Right lobe of liver (tissue), 4 donors: ENCODE results near the gene ERC1.

Source experiments
- POLR2A ChIP-seq: fragments of 450-650 bp; IDR thresholded peaks from one replicate; pipeline ENCODE4 v1.6.1; 2017; ENCODE audit warnings: antibody characterized with exemption, mild to moderate bottlenecking
- TF ChIP-seq, protein P1 (sequence below), 4 donors: fragments of 200-600 bp in 3 of 4; fragments of 450-650 bp in 1 of 4; IDR thresholded peaks; one replicate each; pipeline versions ENCODE4 v1.5.1 to v1.8.0; 2016 to 2022; ENCODE audit warnings: antibody characterized with exemption in 4 of 4, mild to moderate bottlenecking in 2 of 4
- donor health status: DM: no; HTN: no; CAD: no.
- donor health status: DM: no; HTN: no; CAD: no.
- donor health status: DM: no; HTN: yes; CAD: no.

DNA sequence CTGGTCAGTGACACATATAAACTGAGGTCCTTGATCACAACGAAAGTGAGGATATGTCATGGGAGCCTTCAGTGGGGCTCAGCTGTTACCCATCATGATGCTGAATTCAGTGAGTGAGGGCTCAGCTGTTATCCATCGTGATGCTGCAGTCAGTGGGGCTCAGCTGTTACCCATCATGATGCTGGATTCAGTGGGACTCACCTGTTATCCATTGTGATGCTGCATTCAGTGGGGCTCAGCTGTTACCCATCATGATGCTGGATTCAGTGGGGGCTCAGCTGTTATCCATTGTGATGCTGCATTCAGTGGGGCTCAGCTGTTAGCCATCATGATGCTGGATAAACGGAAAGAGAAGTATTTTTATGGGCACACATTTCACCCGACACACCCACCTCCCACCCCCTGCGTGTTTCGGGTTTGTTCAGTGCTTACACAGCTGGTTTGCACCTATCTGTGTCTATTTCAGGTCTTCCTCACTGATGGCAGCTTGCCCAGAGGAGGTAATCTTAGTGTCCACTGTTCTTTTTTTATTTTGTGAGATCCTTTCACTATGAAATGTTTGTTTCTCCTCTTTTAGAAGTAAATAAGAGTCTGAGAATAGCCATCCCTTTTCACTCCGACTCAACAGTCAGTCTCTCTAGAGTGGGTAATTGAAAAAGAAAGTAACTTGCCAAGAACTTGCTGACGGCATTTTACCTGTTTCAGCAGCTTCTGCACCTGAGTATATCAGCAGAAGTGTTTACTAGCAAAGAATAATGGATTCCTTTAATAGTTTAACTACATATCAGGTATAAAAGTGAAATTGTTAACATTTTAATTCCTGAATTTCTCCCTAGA lies 183.0 kb downstream of the ERC1 start:
- TF ChIP-seq POLR2A, result no peak
- TF ChIP-seq, protein P1, sequence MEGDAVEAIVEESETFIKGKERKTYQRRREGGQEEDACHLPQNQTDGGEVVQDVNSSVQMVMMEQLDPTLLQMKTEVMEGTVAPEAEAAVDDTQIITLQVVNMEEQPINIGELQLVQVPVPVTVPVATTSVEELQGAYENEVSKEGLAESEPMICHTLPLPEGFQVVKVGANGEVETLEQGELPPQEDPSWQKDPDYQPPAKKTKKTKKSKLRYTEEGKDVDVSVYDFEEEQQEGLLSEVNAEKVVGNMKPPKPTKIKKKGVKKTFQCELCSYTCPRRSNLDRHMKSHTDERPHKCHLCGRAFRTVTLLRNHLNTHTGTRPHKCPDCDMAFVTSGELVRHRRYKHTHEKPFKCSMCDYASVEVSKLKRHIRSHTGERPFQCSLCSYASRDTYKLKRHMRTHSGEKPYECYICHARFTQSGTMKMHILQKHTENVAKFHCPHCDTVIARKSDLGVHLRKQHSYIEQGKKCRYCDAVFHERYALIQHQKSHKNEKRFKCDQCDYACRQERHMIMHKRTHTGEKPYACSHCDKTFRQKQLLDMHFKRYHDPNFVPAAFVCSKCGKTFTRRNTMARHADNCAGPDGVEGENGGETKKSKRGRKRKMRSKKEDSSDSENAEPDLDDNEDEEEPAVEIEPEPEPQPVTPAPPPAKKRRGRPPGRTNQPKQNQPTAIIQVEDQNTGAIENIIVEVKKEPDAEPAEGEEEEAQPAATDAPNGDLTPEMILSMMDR (IDR thresholded peaks at IDR 0.05), result no peak
